NCI-H446 treated with DMSO at 0.1 percent for 48 hours (cell line): ENCODE data around the gene NEO1.

ENCODE experiments used
- DNase-seq: peaks from one replicate; lab custom pipeline; 2025; lab: John Stamatoyannopoulos, UW

Gene NEO1, protein sequence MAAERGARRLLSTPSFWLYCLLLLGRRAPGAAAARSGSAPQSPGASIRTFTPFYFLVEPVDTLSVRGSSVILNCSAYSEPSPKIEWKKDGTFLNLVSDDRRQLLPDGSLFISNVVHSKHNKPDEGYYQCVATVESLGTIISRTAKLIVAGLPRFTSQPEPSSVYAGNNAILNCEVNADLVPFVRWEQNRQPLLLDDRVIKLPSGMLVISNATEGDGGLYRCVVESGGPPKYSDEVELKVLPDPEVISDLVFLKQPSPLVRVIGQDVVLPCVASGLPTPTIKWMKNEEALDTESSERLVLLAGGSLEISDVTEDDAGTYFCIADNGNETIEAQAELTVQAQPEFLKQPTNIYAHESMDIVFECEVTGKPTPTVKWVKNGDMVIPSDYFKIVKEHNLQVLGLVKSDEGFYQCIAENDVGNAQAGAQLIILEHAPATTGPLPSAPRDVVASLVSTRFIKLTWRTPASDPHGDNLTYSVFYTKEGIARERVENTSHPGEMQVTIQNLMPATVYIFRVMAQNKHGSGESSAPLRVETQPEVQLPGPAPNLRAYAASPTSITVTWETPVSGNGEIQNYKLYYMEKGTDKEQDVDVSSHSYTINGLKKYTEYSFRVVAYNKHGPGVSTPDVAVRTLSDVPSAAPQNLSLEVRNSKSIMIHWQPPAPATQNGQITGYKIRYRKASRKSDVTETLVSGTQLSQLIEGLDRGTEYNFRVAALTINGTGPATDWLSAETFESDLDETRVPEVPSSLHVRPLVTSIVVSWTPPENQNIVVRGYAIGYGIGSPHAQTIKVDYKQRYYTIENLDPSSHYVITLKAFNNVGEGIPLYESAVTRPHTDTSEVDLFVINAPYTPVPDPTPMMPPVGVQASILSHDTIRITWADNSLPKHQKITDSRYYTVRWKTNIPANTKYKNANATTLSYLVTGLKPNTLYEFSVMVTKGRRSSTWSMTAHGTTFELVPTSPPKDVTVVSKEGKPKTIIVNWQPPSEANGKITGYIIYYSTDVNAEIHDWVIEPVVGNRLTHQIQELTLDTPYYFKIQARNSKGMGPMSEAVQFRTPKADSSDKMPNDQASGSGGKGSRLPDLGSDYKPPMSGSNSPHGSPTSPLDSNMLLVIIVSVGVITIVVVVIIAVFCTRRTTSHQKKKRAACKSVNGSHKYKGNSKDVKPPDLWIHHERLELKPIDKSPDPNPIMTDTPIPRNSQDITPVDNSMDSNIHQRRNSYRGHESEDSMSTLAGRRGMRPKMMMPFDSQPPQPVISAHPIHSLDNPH (N-terminal part only)

DNA sequence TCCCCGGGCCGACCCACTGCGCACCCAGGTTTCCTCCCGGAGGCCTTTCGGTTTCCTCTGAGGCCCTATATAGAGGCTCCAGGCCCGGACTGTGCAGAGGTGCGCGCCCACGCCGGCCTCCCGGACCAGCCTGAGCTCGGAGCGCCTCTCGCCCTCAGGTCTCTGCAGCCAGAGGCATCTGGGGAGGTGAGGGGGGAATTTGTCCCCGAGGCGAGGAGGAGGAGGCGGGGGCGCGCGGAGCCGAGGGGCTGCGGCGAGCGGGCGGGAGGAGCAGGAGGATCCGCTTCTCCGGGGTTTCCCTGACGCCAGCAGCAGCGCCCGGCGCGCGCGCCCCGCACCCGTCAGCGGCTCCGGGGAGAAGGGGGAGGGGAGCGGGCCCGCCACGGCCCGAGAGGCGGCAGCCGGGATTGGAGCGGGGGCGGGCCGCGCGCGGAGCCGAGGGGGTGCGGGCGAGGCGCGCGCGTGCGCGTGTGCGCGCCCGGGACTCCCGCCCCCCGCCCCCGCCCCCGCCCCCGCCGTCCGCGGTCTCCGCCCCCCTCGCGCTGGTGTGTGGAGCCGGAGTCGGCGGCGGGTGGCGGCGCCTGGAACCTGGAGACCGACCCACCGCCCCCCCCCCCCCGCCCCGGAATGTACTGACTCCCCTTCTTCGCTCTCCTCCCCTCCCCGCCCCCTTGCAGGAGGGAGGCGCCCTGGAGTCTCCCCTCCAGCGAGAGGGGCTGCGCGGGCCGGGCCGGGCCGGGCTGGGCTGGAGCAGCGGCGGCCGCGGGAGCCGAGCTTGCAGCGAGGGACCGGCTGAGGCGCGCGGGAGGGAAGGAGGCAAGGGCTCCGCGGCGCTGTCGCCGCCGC, at the start of gene NEO1:
NEO1 (plus strand) TSS at position 657 of the 846 bp plus-strand sequence. CDS start 213 bp downstream, outside the sequence.
- peak; percentile 85 for DNase-seq

DNA sequence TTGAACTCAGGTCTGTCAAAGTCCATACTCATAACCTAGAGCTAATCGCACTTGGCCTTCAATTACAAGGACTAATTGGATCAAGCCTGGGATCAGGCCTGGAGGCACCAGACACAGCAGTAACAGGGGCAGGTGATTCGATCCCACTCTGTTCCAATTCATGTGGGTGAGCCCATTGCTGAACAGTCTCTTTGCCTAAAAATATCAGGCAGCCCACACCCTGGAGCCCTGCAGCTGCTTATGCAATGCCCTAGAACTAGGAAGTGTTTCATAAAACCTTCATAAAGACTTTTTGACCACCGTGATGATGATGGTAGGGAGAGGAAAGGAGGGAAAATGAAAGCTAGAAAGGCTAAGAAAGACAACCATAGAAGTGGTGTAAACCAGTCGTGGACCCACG, 47.8 kb upstream of the NEO1 start:
- no peak for DNase-seq

DNA sequence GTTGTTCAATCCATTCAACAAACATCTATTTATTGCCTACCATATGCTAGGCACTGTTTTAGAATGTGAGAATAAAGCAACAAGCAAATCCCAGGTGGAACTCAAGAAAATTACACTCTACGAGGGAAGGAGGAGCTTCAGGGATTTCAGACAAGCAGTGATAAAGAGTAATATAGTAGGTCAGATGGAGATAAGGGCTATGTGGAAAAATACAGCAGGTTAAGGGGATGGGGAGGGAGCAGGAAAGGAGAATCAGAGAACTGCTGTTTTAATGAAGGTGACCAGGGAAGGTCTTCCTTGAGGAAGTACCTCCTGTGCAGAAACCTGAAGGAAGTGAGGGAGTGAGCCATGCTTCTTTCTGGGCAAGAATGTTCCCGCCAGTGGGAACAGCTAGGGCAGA, 47.2 kb upstream of the NEO1 start:
- no peak for DNase-seq

DNA sequence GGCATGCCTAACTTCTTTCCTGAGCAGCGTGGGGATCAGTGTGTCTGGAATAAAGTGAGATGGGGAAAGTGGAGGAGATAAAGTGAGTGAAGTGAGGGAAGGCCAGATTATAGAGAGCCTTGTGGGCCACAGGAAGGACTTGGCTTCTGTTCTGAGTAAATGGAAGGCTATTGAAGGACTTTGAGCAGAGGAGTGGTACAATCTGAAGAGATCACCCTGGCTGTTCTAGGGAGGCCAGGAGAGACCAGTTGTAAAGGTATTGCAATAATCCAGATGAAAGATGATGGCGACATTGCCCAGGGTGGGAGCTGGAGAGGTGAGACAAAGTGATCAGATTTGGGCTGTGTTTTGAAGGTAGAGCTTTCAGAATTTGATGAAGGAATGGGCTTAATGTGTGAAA, 46.8 kb upstream of the NEO1 start:
- no peak for DNase-seq

DNA sequence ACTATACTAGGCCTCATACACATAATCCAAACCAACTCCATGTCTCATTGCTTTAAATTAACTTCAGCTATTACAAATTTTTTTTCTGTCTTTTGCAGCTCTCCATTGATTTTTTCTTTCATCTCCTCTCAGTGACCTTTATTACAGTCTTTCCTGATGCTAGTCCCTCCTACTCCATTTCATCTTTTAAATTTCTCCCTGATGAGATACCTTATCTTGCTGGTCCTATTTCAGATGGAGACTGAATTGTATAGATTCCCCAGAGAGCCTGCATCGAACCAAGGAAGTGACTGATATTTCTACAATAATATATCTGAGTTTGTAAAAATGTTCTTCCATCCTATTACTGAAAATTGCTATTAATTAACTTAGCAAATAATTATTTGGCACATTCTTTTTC, 45.7 kb upstream of the NEO1 start:
- no peak for DNase-seq

DNA sequence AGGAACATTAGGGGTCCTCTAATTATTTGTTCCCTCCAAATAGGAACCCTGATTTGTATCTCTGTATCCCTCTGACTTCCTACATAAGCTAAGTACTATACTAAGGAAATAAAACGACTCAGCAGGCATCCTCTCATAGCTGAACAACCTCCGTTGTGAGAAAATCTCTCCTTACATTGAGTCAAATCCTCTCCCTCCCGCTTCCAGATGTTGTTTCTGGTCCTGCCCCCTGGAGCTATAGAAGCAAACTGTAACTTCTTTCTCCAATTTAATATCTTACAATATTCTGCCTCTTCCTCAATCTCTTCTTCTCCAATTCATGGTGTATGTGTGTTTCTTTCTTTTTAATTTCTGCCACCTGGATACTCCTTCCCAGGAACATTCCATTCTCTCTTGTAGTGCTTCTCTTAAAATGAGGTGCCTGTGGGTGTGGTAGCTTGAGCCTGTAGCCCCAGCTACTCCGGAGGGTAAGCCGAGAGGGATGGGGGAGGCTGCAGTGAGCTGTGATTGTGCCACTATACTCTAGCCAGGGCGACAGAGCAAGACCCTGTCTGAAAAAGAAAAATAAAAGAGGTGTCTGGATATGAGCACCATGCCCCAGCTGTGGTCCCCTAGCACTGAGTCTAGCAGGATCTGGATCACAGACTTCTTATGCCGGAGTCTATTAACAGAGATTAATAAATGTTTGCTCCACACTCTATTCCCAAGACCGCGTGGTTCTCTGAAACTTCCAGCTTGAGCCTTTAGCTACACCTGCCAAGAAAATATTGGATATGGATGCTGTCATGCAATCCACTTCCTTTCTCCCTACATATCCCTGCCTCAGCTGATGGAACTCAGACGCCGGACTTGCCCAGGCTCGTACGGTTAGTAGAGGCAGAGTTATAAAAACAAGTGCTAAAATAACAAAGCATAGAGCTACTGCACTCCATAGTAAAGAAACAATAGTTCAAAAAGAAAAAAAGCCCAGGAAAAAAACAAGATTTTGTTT, 42.9 kb upstream of the NEO1 start:
- no peak for DNase-seq

DNA sequence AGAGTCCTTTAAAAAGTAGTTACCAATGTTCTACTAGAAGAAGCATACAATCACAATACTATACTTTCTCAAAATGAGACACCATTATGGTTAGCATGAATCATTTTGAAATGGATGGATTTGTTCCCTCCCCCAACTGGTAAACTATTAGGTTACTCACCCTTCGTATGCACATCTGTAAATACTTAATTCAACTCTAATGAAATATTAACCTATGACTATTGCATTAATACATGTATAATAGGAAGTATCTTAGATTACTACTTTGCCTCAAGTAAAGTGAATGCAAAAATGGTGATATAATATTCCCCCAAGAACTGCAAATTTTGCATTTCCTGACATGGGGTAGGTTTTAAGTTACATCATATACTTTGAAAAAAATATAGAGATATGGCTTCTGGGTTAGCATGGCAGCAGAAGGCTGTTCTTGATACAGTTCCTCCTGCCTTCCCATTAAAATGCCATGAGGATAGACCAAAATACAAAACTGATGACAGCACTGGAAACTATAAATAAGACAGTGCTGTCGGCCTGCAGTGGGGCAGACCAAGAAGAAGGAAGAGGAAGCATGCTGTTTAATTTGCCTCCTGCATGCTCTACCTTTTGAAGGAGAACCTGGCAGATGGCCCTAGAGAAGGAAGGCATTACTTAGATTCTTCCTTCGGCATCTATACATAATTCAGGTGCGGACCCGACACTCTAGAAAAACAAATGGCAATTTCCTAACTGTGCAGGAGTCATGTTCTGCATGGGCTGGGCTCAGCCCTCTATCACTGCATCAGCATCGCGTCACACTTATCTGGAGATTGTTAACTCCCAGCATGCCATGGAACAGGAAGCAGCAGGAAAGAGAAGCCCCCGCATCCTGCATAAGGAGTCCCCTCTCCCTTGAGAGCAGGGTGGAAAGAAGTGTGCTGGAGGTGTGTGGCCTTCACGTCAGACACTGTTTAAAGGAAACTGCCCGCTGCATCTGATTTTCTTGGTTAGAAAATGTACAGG, 41.8 kb upstream of the NEO1 start:
- no peak for DNase-seq

DNA sequence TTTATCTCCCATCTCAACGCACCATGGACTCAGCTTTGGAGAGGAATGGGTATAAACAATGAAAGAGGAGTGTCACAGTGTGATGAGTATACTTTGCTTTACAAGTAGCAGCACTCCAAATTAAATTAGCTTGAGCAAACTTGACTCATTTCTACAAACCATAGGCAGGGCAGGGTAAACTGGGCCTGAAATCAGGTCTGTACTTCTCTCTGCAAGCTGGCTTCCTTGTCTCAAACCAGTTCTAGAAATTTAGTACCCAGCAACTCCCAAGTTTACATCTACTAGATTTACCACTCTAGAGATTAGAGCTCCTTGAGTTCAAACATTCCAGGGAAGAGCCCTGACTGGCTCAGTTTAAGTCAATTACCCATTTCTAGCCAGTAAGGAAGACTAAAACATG, 37.4 kb upstream of the NEO1 start:
- no peak for DNase-seq

DNA sequence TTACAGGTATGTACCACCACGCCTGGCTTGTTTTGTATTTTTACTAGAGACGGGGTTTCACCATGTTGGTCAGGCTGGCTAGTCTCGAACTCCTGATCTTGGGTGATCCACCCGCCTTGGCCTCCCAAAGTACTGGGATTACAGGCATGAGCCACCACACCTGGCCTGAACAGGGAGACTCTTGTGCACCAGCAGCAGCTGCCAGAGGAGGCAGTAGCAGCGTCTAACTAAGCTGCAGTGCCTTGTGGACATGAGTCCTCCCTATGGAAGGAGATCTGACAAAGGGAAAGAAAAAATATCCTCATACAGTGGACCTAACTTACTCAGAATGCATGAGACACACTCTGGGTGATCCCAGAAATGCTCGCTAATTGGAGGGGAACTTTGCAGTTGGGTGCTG, 36.8 kb upstream of the NEO1 start:
- DNase-seq = no peak

DNA sequence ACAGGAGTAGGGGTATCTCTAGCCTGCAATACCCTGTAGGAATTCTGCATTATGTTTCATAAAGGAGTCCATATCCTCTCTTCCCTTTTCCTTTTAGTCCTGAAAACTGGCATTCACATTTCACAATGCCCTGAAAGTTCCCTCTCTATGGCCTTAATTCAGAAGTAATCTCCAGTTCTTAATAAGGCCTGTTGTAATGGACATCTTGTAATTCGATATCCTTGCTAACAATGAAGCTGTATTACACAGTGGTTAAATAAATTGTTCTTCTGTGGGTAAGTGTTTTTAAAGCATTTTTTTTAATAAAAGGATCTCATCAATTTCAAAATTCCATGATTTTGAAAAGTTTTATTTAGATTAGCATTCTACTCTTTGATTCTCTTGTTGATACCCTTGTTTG, 34.3 kb upstream of the NEO1 start:
- no peak for DNase-seq

DNA sequence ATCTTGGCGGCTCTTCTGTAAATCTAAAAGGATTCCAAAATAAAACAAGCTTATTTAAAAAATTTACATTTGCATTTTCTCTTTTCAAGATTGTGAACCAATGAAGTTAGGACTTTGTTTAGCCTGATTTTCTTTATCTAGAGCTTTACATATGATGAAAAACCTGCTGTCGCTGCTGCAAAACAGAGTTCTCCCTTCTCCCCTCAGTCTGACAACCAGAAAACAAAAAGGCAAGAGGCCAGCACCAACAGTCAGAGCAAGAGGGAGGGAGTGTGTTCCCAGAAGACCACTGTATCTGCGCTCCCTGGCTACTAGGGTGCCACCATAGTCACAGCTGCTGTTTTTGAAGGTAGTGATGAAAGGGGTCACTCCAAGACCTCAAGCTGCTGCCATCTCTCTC, 33.1 kb upstream of the NEO1 start:
- DNase-seq = no peak

DNA sequence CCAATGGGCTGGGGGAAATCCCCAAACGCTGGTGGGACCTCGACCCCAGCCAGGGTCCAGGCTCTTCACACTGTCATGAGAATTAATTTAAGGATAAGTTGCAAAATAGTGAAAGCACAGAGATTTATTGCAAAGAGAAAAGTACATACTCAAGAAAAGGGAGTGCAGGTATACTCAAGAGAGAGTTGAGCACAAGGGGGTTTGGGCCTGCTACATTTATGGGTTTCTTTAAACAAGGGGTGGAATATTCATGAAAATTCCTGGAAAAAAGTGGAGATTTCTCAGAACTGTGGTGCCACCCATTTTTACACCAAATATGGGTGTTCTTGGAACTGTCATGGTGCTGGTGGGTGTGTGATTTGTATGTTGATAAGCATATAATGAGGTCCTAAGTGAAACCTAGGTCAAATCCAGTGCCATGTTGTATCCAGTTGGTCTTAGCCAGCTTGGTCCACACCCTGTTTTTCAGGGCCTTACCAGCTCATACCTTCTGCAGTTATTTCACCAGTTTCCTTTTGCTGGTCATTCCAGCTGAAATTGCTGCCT, 32.6 kb upstream of the NEO1 start:
- no peak for DNase-seq

DNA sequence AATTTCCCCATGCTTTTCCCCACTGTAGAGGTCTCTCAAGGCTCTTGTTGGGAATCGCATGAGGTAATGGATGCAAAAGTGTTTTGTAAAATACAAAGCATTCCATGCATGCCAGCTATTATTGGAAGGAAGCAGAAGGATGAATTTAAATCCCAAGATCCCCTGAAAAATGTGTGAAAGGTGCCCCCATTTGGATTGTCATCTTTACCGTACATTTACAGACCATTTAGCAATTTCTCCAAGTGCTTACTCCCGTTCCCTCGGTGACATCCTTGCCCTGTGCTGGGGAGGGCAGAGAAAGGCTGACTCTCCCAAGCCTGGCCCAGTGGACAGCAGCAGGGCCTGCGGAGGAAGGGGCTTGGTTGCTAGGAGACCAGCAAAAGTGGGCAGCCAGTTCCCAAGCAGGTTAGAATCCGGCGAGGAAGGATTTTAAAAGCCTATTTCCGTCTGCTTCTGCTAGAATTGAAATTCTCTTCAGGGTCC, 31.1 kb upstream of the NEO1 start:
- no peak for DNase-seq

DNA sequence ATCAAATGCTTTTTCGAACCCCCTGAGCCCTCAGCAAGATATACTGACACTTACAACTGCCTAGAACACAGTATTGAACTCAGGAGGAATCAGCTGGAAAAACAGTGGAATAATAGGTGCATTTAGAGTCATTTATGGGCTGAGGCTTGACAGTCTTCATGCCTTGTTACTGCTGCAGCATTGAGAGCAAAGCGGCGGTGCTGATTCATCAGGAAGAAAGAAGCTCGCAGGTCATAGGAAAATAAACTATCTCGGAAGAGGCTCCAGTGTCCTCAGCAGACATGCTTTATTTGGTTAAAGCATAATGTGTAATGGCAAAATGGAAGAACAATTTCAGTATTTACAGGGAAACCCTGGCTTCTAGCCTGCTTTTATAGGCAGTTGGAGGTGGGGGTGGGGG, 30.1 kb upstream of the NEO1 start:
- DNase-seq = no peak

DNA sequence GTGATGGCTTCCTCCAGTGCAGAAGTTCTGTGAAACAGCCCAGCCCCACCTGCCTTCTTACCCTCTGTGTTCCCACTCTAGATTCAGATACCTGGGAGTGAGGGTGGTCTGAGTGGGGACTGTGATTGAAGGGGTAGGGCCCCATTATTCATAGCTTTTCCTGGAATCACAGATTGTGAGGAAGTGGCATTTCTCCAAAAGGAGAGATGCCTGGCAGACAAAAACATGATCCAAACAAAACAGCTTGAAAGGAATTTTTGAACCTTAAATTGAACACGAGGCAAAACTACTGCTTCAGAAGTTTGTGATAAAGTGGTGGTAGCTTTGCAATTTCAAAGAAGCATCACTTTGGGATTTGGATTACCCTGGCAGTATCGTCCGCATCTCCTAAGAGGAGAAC, 29.2 kb upstream of the NEO1 start:
- no peak for DNase-seq

DNA sequence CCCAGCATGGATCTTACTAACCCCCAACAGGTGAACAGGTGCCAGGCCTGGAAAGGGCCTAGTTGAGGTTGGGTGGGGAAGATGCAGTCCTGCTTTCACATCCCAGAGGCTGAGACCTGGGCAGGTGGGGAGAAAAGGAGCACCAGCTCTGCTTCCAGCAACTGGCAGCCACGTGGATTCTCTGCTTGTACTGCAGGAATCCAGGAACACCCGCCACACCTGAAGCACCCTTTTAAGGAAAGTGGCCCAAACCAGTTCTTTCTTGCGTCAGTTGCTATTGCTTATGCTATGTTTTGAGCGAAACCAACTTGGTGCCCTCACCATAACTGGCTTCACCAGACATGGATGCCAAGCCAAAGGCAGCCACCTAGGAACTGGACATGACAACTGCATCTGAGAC, 28.1 kb upstream of the NEO1 start:
- no peak for DNase-seq

DNA sequence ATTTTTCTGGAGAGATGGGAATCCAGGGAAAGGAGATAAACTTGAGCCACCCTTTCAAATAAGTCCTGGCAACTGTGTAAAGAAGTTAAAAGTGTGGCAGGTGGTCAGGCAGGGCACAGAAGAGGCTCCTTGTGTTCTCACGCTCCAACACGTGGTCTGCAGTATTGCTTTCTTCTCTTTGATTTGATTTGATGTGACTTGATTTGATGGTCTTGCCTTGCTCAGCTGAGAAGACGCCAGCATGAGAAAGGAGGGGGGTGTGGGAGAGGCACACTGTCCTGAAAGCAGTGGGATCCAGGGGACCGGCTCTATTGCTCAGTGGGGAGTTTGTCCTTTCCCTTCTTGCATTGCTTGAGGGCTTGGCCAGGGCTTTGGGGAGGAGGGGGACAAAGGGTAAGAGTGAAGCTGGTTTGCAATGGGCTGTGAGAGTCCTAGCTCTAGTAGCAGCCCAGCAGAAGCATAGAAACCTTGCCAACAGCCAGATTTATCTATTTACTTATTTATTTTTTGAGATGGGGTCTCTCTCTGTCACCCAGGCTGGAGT, 25.7 kb upstream of the NEO1 start:
- peak; percentile 8 for DNase-seq

DNA sequence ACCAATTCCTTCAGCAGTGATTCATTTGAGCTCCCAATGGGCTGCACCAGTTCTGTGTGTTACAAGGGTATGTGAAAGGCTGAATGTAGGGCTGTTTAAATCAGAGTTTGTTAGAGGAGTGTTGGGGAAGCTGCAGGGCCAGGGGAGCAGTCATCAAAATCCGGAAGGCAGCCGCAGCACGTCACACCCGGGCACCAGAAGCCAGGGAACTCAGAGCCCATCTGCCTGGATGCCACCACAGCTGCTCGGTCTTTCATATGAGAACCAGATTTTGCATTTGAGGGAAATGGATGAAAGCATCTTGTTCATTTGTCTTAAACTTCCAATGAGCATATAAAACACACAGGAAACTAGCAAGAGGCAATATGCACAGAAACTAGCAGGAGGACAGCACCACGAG, 24.2 kb upstream of the NEO1 start:
- DNase-seq = no peak
